ENCODE data around the gene ZNRF3. TPM values are rescaled to one million over a fixed set of nuclear protein-coding genes. Genes with fewer than 3 reads are reported as not detected.

ZNRF3 gene
- total and polyA plus RNA-seq, 2 experiments from 2014 or later, result 11.1 to 32.2 TPM

DNA sequence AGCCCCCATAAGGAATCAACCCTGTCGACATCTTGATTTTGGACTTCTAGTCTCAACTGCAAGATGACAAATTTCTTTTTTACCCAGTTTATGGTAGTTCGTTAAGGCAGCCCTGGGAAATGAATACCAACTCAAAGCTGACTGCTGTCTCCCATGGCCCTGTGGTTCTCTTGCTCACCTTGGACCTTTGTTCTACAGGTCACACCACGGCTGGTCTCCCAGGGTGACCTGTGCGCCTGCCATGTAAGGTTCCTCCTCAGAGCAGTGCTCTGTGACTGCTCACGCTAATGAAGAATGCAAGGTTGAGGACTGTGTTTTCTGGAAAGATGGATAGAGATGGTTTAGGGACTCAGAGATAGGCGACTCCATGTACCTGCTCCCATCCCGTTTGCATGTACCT lies 68.2 kb downstream of the ZNRF3 start:
- Mint-ChIP-seq H3K27ac (no peak overlapping the region), H3K36me3 (ENCODE audit: low read depth) (peaks cover 11% of the 10 kb centered on the region), H3K9me3 (peaks cover 4% of the 10 kb centered on the region; the same call in 2 of the 3 replicates), H3K27me3 (ENCODE audit: insufficient read depth, low read depth, poor library complexity) (no peaks in the 10 kb centered on the region), H3K4me3 (no peak overlapping the region), H3K4me1 (peaks cover 45% of the 10 kb centered on the region)
- ATAC-seq (no peak), DNase-seq (ENCODE audit: low spot score) (no peak)
- Histone ChIP-seq H3K27ac (ENCODE audit: low read depth) (0 out of 2 replicates have a peak overlapping the region, but pooled peaks have one; percentile 60), H3K79me2 (replicated peaks; ENCODE audit: insufficient read depth) (peaks cover 100% of the 10 kb centered on the region), H4K20me1 (replicated peaks; ENCODE audit: insufficient read depth) (peaks cover 11% of the 10 kb centered on the region), H3K9me2 (ENCODE audit: insufficient read depth) (peaks cover 3% of the 10 kb centered on the region; the same call in 1 of the 2 replicates), H3F3A (replicated peaks; ENCODE audit: low read depth) (no peaks in the 10 kb centered on the region), H3K4me2 (0 out of 2 replicates have a peak overlapping the region, but pooled peaks have one; percentile 24), H2AFZ (no peak overlapping the region), H3K27me3 (ENCODE audit: insufficient read depth) (no peaks in the 10 kb centered on the region), H3K4me1 (ENCODE audit: insufficient read depth) (peaks cover 32% of the 10 kb centered on the region), H3K4me3 (no peak overlapping the region), H3K36me3 (ENCODE audit: insufficient read depth) (no peaks in the 10 kb centered on the region; the same call in 1 of the 2 replicates)
- TF ChIP-seq JUNB (IDR thresholded peaks at IDR 0.05; ENCODE audit: unreplicated experiment) (no peak), ZNF114 (CRISPR knock-in tag; IDR thresholded peaks at IDR 0.05) (no peak), EZH2phosphoT487 (IDR thresholded peaks at IDR 0.05; ENCODE audit: unreplicated experiment) (no peak), POLR2AphosphoS5 (IDR thresholded peaks at IDR 0.05; ENCODE audit: low read depth) (no peak), CREB1 (CRISPR knock-in tag; IDR thresholded peaks at IDR 0.05; ENCODE audit: low read depth) (no peak), ZNF331 (CRISPR knock-in tag; IDR thresholded peaks at IDR 0.05; ENCODE audit: low read depth) (no peak), EZH2 (IDR thresholded peaks at IDR 0.05; ENCODE audit: low read depth, unreplicated experiment) (no peak), STAT1 (IDR thresholded peaks at IDR 0.05; ENCODE audit: unreplicated experiment) (no peak), NANOG (IDR thresholded peaks at IDR 0.05; ENCODE audit: borderline replicate concordance) (no peak)
- TF ChIP-seq, protein P1, sequence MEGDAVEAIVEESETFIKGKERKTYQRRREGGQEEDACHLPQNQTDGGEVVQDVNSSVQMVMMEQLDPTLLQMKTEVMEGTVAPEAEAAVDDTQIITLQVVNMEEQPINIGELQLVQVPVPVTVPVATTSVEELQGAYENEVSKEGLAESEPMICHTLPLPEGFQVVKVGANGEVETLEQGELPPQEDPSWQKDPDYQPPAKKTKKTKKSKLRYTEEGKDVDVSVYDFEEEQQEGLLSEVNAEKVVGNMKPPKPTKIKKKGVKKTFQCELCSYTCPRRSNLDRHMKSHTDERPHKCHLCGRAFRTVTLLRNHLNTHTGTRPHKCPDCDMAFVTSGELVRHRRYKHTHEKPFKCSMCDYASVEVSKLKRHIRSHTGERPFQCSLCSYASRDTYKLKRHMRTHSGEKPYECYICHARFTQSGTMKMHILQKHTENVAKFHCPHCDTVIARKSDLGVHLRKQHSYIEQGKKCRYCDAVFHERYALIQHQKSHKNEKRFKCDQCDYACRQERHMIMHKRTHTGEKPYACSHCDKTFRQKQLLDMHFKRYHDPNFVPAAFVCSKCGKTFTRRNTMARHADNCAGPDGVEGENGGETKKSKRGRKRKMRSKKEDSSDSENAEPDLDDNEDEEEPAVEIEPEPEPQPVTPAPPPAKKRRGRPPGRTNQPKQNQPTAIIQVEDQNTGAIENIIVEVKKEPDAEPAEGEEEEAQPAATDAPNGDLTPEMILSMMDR (conservative IDR thresholded peaks at IDR 0.05; ENCODE audit: low read depth in 2 of 2), result no peak
- TF ChIP-seq, protein P2, sequence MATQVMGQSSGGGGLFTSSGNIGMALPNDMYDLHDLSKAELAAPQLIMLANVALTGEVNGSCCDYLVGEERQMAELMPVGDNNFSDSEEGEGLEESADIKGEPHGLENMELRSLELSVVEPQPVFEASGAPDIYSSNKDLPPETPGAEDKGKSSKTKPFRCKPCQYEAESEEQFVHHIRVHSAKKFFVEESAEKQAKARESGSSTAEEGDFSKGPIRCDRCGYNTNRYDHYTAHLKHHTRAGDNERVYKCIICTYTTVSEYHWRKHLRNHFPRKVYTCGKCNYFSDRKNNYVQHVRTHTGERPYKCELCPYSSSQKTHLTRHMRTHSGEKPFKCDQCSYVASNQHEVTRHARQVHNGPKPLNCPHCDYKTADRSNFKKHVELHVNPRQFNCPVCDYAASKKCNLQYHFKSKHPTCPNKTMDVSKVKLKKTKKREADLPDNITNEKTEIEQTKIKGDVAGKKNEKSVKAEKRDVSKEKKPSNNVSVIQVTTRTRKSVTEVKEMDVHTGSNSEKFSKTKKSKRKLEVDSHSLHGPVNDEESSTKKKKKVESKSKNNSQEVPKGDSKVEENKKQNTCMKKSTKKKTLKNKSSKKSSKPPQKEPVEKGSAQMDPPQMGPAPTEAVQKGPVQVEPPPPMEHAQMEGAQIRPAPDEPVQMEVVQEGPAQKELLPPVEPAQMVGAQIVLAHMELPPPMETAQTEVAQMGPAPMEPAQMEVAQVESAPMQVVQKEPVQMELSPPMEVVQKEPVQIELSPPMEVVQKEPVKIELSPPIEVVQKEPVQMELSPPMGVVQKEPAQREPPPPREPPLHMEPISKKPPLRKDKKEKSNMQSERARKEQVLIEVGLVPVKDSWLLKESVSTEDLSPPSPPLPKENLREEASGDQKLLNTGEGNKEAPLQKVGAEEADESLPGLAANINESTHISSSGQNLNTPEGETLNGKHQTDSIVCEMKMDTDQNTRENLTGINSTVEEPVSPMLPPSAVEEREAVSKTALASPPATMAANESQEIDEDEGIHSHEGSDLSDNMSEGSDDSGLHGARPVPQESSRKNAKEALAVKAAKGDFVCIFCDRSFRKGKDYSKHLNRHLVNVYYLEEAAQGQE (IDR thresholded peaks at IDR 0.05; ENCODE audit: unreplicated experiment), result no peak
- TF ChIP-seq, protein P3, sequence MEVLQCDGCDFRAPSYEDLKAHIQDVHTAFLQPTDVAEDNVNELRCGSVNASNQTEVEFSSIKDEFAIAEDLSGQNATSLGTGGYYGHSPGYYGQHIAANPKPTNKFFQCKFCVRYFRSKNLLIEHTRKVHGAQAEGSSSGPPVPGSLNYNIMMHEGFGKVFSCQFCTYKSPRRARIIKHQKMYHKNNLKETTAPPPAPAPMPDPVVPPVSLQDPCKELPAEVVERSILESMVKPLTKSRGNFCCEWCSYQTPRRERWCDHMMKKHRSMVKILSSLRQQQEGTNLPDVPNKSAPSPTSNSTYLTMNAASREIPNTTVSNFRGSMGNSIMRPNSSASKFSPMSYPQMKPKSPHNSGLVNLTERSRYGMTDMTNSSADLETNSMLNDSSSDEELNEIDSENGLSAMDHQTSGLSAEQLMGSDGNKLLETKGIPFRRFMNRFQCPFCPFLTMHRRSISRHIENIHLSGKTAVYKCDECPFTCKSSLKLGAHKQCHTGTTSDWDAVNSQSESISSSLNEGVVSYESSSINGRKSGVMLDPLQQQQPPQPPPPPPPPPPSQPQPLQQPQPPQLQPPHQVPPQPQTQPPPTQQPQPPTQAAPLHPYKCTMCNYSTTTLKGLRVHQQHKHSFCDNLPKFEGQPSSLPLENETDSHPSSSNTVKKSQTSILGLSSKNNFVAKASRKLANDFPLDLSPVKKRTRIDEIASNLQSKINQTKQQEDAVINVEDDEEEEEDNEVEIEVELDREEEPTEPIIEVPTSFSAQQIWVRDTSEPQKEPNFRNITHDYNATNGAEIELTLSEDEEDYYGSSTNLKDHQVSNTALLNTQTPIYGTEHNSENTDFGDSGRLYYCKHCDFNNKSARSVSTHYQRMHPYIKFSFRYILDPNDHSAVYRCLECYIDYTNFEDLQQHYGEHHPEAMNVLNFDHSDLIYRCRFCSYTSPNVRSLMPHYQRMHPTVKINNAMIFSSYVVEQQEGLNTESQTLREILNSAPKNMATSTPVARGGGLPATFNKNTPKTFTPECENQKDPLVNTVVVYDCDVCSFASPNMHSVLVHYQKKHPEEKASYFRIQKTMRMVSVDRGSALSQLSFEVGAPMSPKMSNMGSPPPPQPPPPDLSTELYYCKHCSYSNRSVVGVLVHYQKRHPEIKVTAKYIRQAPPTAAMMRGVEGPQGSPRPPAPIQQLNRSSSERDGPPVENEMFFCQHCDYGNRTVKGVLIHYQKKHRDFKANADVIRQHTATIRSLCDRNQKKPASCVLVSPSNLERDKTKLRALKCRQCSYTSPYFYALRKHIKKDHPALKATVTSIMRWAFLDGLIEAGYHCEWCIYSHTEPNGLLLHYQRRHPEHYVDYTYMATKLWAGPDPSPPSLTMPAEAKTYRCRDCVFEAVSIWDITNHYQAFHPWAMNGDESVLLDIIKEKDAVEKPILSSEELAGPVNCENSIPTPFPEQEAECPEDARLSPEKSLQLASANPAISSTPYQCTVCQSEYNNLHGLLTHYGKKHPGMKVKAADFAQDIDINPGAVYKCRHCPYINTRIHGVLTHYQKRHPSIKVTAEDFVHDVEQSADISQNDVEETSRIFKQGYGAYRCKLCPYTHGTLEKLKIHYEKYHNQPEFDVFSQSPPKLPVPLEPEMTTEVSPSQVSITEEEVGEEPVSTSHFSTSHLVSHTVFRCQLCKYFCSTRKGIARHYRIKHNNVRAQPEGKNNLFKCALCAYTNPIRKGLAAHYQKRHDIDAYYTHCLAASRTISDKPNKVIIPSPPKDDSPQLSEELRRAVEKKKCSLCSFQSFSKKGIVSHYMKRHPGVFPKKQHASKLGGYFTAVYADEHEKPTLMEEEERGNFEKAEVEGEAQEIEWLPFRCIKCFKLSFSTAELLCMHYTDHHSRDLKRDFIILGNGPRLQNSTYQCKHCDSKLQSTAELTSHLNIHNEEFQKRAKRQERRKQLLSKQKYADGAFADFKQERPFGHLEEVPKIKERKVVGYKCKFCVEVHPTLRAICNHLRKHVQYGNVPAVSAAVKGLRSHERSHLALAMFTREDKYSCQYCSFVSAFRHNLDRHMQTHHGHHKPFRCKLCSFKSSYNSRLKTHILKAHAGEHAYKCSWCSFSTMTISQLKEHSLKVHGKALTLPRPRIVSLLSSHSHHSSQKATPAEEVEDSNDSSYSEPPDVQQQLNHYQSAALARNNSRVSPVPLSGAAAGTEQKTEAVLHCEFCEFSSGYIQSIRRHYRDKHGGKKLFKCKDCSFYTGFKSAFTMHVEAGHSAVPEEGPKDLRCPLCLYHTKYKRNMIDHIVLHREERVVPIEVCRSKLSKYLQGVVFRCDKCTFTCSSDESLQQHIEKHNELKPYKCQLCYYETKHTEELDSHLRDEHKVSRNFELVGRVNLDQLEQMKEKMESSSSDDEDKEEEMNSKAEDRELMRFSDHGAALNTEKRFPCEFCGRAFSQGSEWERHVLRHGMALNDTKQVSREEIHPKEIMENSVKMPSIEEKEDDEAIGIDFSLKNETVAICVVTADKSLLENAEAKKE (CRISPR knock-in tag; IDR thresholded peaks at IDR 0.05), result no peak
- TF ChIP-seq, protein P4, sequence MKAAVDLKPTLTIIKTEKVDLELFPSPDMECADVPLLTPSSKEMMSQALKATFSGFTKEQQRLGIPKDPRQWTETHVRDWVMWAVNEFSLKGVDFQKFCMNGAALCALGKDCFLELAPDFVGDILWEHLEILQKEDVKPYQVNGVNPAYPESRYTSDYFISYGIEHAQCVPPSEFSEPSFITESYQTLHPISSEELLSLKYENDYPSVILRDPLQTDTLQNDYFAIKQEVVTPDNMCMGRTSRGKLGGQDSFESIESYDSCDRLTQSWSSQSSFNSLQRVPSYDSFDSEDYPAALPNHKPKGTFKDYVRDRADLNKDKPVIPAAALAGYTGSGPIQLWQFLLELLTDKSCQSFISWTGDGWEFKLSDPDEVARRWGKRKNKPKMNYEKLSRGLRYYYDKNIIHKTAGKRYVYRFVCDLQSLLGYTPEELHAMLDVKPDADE (IDR thresholded peaks at IDR 0.05), result no peak
